Large intestine (tissue), 12 donors: Measurements from ENCODE around the gene CAMK2D. TPM values are rescaled to one million over a fixed set of nuclear protein-coding genes. Genes with fewer than 3 reads are reported as not detected.
A peak's percentile ranks its signal among the peaks of the same experiment; 100 is the strongest.
"Not testable (repeated sequence)": the region's sequence is repeated elsewhere in the genome, so short reads cannot be mapped to it uniquely, and the experiment has no call there.

Experiments
- DNase-seq, 2 donors: peaks; one replicate each; pipeline versions ENCODE4 v3.0.0 to v3.0.0-alpha.2; 2013
- H3K27ac ChIP-seq: one replicate; pipeline ENCODE4 v1.5.1; 2013; ENCODE audit warnings: low read length
- H3K27me3 ChIP-seq: 2 replicates; pipeline ENCODE4 v1.6.1; 2013; ENCODE audit warnings: low read length; ENCODE audit not compliant: control insufficient read depth, insufficient read depth
- H3K36me3 ChIP-seq: 2 replicates; pipeline ENCODE4 v1.6.1; 2013; ENCODE audit warnings: low read length; ENCODE audit not compliant: control insufficient read depth, insufficient read depth
- H3K4me1 ChIP-seq: one replicate; pipeline ENCODE4 v1.6.1; 2013; ENCODE audit warnings: low read length; ENCODE audit not compliant: control insufficient read depth, insufficient read depth
- H3K4me3 ChIP-seq: one replicate; pipeline ENCODE4 v1.5.1; 2013; ENCODE audit warnings: low read length
- H3K9me3 ChIP-seq: one replicate; pipeline ENCODE4 v1.6.1; 2013; ENCODE audit warnings: mild to moderate bottlenecking, low read depth, low read length, moderate library complexity; ENCODE audit not compliant: control insufficient read depth
- whole genome bisulfite sequencing: methylation state at CpG from one replicate; pipeline ENCODE4 v1.1.5; 2013; ENCODE audit warnings: low lambda C conversion rate; ENCODE audit not compliant: insufficient coverage; 5-methylcytosine and 5-hydroxymethylcytosine counted together
- long read RNA-seq, 11 donors: transcript quantifications; one replicate each; lab custom pipeline, GENCODE V29; 2026
- polyA plus RNA-seq: library from polyadenylated mRNA; unstranded; fragments of 120-200 nt; gene quantifications from one replicate; pipeline ENCODE4 v1.2.1, GENCODE V29; 2013

The CAMK2D gene
- 67.7 TPM for polyA plus RNA-seq
- long read RNA-seq, donor 1, full-length matches to known transcripts, result 8 of 106 reads
- long read RNA-seq, donor 1, partial matches to known transcripts, result 98 of 106 reads
- long read RNA-seq, donor 1, other reads (novel, unspliced or antisense), result 0 of 106 reads
- long read RNA-seq, donor 2, full-length matches to known transcripts, result 14 of 14 reads
- long read RNA-seq, donor 2, partial matches to known transcripts, result 0 of 14 reads
- long read RNA-seq, donor 2, other reads (novel, unspliced or antisense), result 0 of 14 reads
- long read RNA-seq, donor 3, full-length matches to known transcripts, result 22 of 22 reads
- long read RNA-seq, donor 3, partial matches to known transcripts, result 0 of 22 reads
- long read RNA-seq, donor 3, other reads (novel, unspliced or antisense), result 0 of 22 reads
- long read RNA-seq, donor 4, full-length matches to known transcripts, result 1 of 1 reads
- long read RNA-seq, donor 4, partial matches to known transcripts, result 0 of 1 reads
- long read RNA-seq, donor 4, other reads (novel, unspliced or antisense), result 0 of 1 reads
- long read RNA-seq, donor 5, full-length matches to known transcripts, result 3 of 3 reads
- long read RNA-seq, donor 5, partial matches to known transcripts, result 0 of 3 reads
- long read RNA-seq, donor 5, other reads (novel, unspliced or antisense), result 0 of 3 reads
- long read RNA-seq, donor 6, full-length matches to known transcripts, result 10 of 58 reads
- long read RNA-seq, donor 6, partial matches to known transcripts, result 48 of 58 reads
- long read RNA-seq, donor 6, other reads (novel, unspliced or antisense), result 0 of 58 reads
- long read RNA-seq, donor 7, full-length matches to known transcripts, result 1 of 1 reads
- long read RNA-seq, donor 7, partial matches to known transcripts, result 0 of 1 reads
- long read RNA-seq, donor 7, other reads (novel, unspliced or antisense), result 0 of 1 reads
- long read RNA-seq, donor 8, full-length matches to known transcripts, result 11 of 11 reads
- long read RNA-seq, donor 8, partial matches to known transcripts, result 0 of 11 reads
- long read RNA-seq, donor 8, other reads (novel, unspliced or antisense), result 0 of 11 reads
- long read RNA-seq, donor 9, full-length matches to known transcripts, result 8 of 8 reads
- long read RNA-seq, donor 9, partial matches to known transcripts, result 0 of 8 reads
- long read RNA-seq, donor 9, other reads (novel, unspliced or antisense), result 0 of 8 reads
- long read RNA-seq, donor 10, full-length matches to known transcripts, result 6 of 49 reads
- long read RNA-seq, donor 10, partial matches to known transcripts, result 43 of 49 reads
- long read RNA-seq, donor 10, other reads (novel, unspliced or antisense), result 0 of 49 reads
- long read RNA-seq, donor 11, full-length matches to known transcripts, result 6 of 6 reads
- long read RNA-seq, donor 11, partial matches to known transcripts, result 0 of 6 reads
- long read RNA-seq, donor 11, other reads (novel, unspliced or antisense), result 0 of 6 reads

- peak; percentile 93 to 95 for DNase-seq
- Histone ChIP-seq H3K9me3 (no peaks in the 10 kb centered on the region), H3K36me3 (peaks cover 2% of the 10 kb centered on the region), H3K4me3 (peak within 1 kb of the TSS; percentile 89), H3K4me1 (peaks cover 32% of the 10 kb centered on the region), H3K27ac (peak within 1 kb of the TSS; percentile 99), H3K27me3 (no peaks in the 10 kb centered on the region)
- WGBS, result no CpG with 5 or more reads among the region's 50 CpGs
These were observed at the start of gene CAMK2D for GRCh38 chr4:113761620-113762185. CAMK2D (minus strand) TSS chr4:113761738; CDS start chr4:113761068, 670 bp downstream.

- Histone ChIP-seq H3K4me3 (no peak overlapping the region), H3K4me1 (no peaks in the 10 kb centered on the region), H3K36me3 (no peaks in the 10 kb centered on the region), H3K27ac (no peak overlapping the region), H3K27me3 (no peaks in the 10 kb centered on the region), H3K9me3 (no peaks in the 10 kb centered on the region)
- DNase-seq, result no peak
- 83% methylated on average over 1 of the region's 2 CpGs for WGBS
These were observed 49.4 kb upstream of the CAMK2D start for GRCh38 chr4:113810906-113811305.

- DNase-seq, result no peak
- WGBS, result 100% methylated on average over 1 of the region's 5 CpGs
- H3K36me3 ChIP-seq, result no peaks in the 10 kb centered on the region
These were observed 47.8 kb upstream of the CAMK2D start for GRCh38 chr4:113809311-113809710.

GRCh38 chr4:113806850-113807249 lies 45.3 kb upstream of the CAMK2D start:
- no peaks in the 10 kb centered on the region for H3K4me1 ChIP-seq
- H3K36me3 ChIP-seq, result no peaks in the 10 kb centered on the region
- no peaks in the 10 kb centered on the region for H3K9me3 ChIP-seq
- no peak overlapping the region for H3K4me3 ChIP-seq
- no peaks in the 10 kb centered on the region for H3K27me3 ChIP-seq
- H3K27ac ChIP-seq, result no peak overlapping the region
- no peak for DNase-seq

More at GRCh38 chr4:113809311-113809710, 47.8 kb upstream of the CAMK2D start:
- Histone ChIP-seq H3K27me3 (no peaks in the 10 kb centered on the region), H3K4me1 (no peaks in the 10 kb centered on the region), H3K27ac (no peak overlapping the region), H3K4me3 (no peak overlapping the region), H3K9me3 (no peaks in the 10 kb centered on the region)

GRCh38 chr4:113801882-113802281 lies 40.3 kb upstream of the CAMK2D start:
- H3K4me1 ChIP-seq, result no peaks in the 10 kb centered on the region
- H3K27me3 ChIP-seq, result no peaks in the 10 kb centered on the region
- no peak for DNase-seq
- no peaks in the 10 kb centered on the region for H3K9me3 ChIP-seq
- no peak overlapping the region for H3K4me3 ChIP-seq
- no peak overlapping the region for H3K27ac ChIP-seq
- H3K36me3 ChIP-seq, result no peaks in the 10 kb centered on the region

- H3K4me3 ChIP-seq, H3K4me1 ChIP-seq, H3K27me3 ChIP-seq, H3K27ac ChIP-seq, H3K36me3 ChIP-seq, DNase-seq: not testable (repeated sequence)
- WGBS, result no CpG with 5 or more reads among the region's 24 CpGs
- H3K9me3 ChIP-seq, result peaks cover 23% of the 10 kb centered on the region
These were observed 34.8 kb upstream of the CAMK2D start for GRCh38 chr4:113796381-113796780.

GRCh38 chr4:113790478-113790877 lies 28.9 kb upstream of the CAMK2D start:
- Histone ChIP-seq H3K36me3 (no peaks in the 10 kb centered on the region), H3K4me3 (no peak overlapping the region), H3K27ac (no peak overlapping the region), H3K27me3 (no peaks in the 10 kb centered on the region), H3K4me1 (no peaks in the 10 kb centered on the region), H3K9me3 (peaks cover 13% of the 10 kb centered on the region)
- WGBS, result no CpG with 5 or more reads among the region's 1 CpG
- DNase-seq, result no peak

GRCh38 chr4:113788888-113789287 lies 27.4 kb upstream of the CAMK2D start:
- H3K27ac ChIP-seq, result no peak overlapping the region
- H3K4me1 ChIP-seq, result no peaks in the 10 kb centered on the region
- DNase-seq, result no peak
- H3K9me3 ChIP-seq, result peaks cover 12% of the 10 kb centered on the region
- H3K36me3 ChIP-seq, result no peaks in the 10 kb centered on the region
- H3K4me3 ChIP-seq, result no peak overlapping the region
- no peaks in the 10 kb centered on the region for H3K27me3 ChIP-seq

GRCh38 chr4:113785781-113786180 lies 24.2 kb upstream of the CAMK2D start:
- no peak overlapping the region for H3K27ac ChIP-seq
- H3K4me3 ChIP-seq, result no peak overlapping the region
- H3K9me3 ChIP-seq, result no peaks in the 10 kb centered on the region
- no CpG with 5 or more reads among the region's 2 CpGs for WGBS
- no peaks in the 10 kb centered on the region for H3K36me3 ChIP-seq
- no peaks in the 10 kb centered on the region for H3K4me1 ChIP-seq
- no peak for DNase-seq
- no peaks in the 10 kb centered on the region for H3K27me3 ChIP-seq
